ENCODE measurements around the gene GHDC.

Gene GHDC

GRCh38 chr17:42180411-42180921 is 13.8 kb downstream of the GHDC start:
- no peak overlapping the region for H3K4me3 ChIP-seq (ENCODE audit: low read length)
- TF ChIP-seq, protein P1, sequence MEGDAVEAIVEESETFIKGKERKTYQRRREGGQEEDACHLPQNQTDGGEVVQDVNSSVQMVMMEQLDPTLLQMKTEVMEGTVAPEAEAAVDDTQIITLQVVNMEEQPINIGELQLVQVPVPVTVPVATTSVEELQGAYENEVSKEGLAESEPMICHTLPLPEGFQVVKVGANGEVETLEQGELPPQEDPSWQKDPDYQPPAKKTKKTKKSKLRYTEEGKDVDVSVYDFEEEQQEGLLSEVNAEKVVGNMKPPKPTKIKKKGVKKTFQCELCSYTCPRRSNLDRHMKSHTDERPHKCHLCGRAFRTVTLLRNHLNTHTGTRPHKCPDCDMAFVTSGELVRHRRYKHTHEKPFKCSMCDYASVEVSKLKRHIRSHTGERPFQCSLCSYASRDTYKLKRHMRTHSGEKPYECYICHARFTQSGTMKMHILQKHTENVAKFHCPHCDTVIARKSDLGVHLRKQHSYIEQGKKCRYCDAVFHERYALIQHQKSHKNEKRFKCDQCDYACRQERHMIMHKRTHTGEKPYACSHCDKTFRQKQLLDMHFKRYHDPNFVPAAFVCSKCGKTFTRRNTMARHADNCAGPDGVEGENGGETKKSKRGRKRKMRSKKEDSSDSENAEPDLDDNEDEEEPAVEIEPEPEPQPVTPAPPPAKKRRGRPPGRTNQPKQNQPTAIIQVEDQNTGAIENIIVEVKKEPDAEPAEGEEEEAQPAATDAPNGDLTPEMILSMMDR (conservative IDR thresholded peaks at IDR 0.05; ENCODE audit: low read depth, low read length): no peak
- no peak for DNase-seq (ENCODE audit: low read depth)

DNA sequence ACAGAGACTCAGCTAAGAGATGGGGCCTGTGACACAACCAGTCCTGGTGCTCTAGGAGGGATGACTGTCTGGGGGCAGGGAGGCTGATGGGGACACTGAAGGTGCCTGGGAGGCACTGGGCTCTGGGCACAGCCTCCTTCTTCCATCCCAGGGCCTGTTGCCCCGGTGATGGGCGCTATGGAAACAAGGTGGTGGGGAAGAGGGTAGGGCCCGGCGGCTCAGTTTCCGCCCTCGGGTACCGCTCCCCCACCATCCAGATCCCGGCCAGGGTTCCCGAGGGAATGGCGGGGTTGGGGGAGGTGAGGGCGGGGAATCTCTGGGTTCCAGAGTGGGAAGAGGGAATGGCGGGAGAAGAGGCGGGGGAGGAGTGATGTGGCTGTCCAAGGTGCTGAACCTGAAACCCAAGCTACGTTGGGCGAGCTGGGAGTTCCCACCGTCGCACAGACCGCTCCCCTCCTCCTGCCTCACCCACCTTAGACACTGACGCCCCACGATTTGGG is 14.3 kb downstream of the GHDC start:
- no peak overlapping the region for H3K4me3 ChIP-seq (ENCODE audit: low read length)
- DNase-seq (ENCODE audit: low read depth): no peak
- TF ChIP-seq, protein P1 (conservative IDR thresholded peaks at IDR 0.05; ENCODE audit: low read depth, low read length): no peak

- TF ChIP-seq, protein P1 (conservative IDR thresholded peaks at IDR 0.05; ENCODE audit: low read depth, low read length): no peak
- H3K4me3 ChIP-seq (ENCODE audit: low read length): no peak overlapping the region
- no peak for DNase-seq (ENCODE audit: low read depth)
Observed at GRCh38 chr17:42179335-42179734, 15.0 kb downstream of the GHDC start.

- TF ChIP-seq, protein P1 (conservative IDR thresholded peaks at IDR 0.05; ENCODE audit: low read depth, low read length): no peak
- H3K4me3 ChIP-seq (ENCODE audit: low read length): no peak overlapping the region
- DNase-seq (ENCODE audit: low read depth): no peak
Observed at GRCh38 chr17:42178817-42179216, 15.5 kb downstream of the GHDC start.

DNA sequence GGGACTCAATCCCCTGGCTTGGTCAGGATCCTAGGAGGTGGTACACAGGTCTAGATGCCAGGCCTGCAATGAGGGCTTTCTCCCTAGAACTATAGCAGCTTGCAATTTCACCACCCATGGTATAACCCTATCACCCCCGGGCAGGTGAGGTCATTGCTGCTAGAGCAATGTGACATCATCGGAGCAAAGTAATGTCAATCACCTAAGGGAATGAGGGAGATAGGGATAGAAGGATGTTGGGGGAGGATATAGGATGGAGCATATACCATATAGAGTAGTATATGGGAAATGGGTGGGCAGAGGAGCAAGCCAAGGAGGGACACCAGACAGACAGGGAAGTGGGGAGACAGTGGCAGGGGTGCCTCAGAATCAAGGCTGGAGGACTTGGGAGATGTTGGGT is 16.6 kb downstream of the GHDC start:
- TF ChIP-seq, protein P1 (conservative IDR thresholded peaks at IDR 0.05; ENCODE audit: low read depth, low read length): no peak
- H3K4me3 ChIP-seq (ENCODE audit: low read length): no peak overlapping the region
- DNase-seq (ENCODE audit: low read depth): no peak

GRCh38 chr17:42174126-42174783 is 20.0 kb downstream of the GHDC start:
- TF ChIP-seq, protein P1 (conservative IDR thresholded peaks at IDR 0.05; ENCODE audit: low read depth, low read length): no peak
- H3K4me3 ChIP-seq (ENCODE audit: low read length): no peak overlapping the region
- DNase-seq (ENCODE audit: low read depth): no peak

GRCh38 chr17:42171831-42172230 is 22.5 kb downstream of the GHDC start:
- TF ChIP-seq, protein P1 (conservative IDR thresholded peaks at IDR 0.05; ENCODE audit: low read depth, low read length): no peak
- no peak overlapping the region for H3K4me3 ChIP-seq (ENCODE audit: low read length)
- DNase-seq (ENCODE audit: low read depth): no peak
